CD14-positive monocyte (primary cell): ENCODE measurements around the gene ATP2B1. TPM values are rescaled to one million over a fixed set of nuclear protein-coding genes. Genes with fewer than 3 reads are reported as not detected.

Experiments
- DNase-seq, 3 donors: peaks; one replicate each; pipeline ENCODE4 v3.0.0-alpha.2; 2011 to 2022
- H2AFZ ChIP-seq: 2 replicates; pipeline ENCODE4 v1.6.0; 2012; ENCODE audit warnings: mild to moderate bottlenecking, low read depth, low read length, inconsistent platforms; ENCODE audit not compliant: insufficient read depth, poor library complexity, severe bottlenecking
- H3K27ac ChIP-seq, 2 donors: 1 replicate in 1 of 2; 2 replicates in 1 of 2; pipeline ENCODE4 v1.5.1; 2012 to 2013; ENCODE audit warnings: low read length in 2 of 2, control low read depth in 1 of 2, inconsistent platforms in 1 of 2, low read depth in 1 of 2, mild to moderate bottlenecking in 1 of 2
- H3K27me3 ChIP-seq, 2 donors: one replicate each; pipeline versions ENCODE4 v1.6.0 to v1.6.1; 2011 to 2013; ENCODE audit warnings: low read length in 2 of 2; ENCODE audit not compliant: control insufficient read depth in 2 of 2, insufficient read depth in 2 of 2
- H3K36me3 ChIP-seq, 2 donors: replicated peaks in 1 of 2; 1 replicate in 1 of 2; 2 replicates in 1 of 2; pipeline versions ENCODE4 v1.5.1 to v1.6.1; 2012 to 2013; ENCODE audit warnings: low read length in 2 of 2, control low read depth in 1 of 2, inconsistent platforms in 1 of 2, mild to moderate bottlenecking in 1 of 2; ENCODE audit not compliant: insufficient read depth in 2 of 2, control insufficient read depth in 1 of 2
- H3K4me1 ChIP-seq, 2 donors: 1 replicate in 1 of 2; 2 replicates in 1 of 2; pipeline versions ENCODE4 v1.5.1 to v1.6.1; 2012 to 2013; ENCODE audit warnings: low read length in 2 of 2, control low read depth in 1 of 2, inconsistent platforms in 1 of 2, mild to moderate bottlenecking in 1 of 2, moderate library complexity in 1 of 2; ENCODE audit not compliant: insufficient read depth in 2 of 2, control insufficient read depth in 1 of 2
- H3K4me2 ChIP-seq: replicated peaks from 2 replicates; pipeline ENCODE3; 2012; ENCODE audit warnings: low read length, moderate library complexity, mild to moderate bottlenecking; ENCODE audit not compliant: poor library complexity, severe bottlenecking; ENCODE audit errors: extremely low read depth
- H3K4me3 ChIP-seq, 3 experiments: fragments of 200-600 bp in 1 of 3; sonication (generic) in 1 of 3; replicated peaks in 1 of 3; 1 replicate in 2 of 3; 2 replicates in 1 of 3; pipeline ENCODE4 v1.5.1; 2011 to 2013; ENCODE audit warnings: low read length in 3 of 3, mild to moderate bottlenecking in 3 of 3, control low read depth in 2 of 3, low read depth in 2 of 3, inconsistent platforms in 1 of 3, moderate library complexity in 1 of 3
- H3K79me2 ChIP-seq: 2 replicates; pipeline ENCODE4 v1.6.0; 2012; ENCODE audit warnings: mild to moderate bottlenecking, control low read depth, inconsistent platforms, low read length, moderate library complexity; ENCODE audit not compliant: insufficient read depth
- H3K9ac ChIP-seq: 2 replicates; pipeline ENCODE4 v1.6.0; 2017; ENCODE audit warnings: low read length, mild to moderate bottlenecking; ENCODE audit not compliant: insufficient read depth, poor library complexity, severe bottlenecking
- H3K9me3 ChIP-seq, 2 donors: replicated peaks in 1 of 2; 1 replicate in 1 of 2; 2 replicates in 1 of 2; pipeline versions ENCODE4 v1.5.1 to v1.6.1; 2012 to 2013; ENCODE audit warnings: low read length in 2 of 2, control low read depth in 1 of 2; ENCODE audit not compliant: control insufficient read depth in 1 of 2, insufficient read depth in 1 of 2
- H4K20me1 ChIP-seq: 2 replicates; pipeline ENCODE4 v1.6.0; 2012; ENCODE audit warnings: mild to moderate bottlenecking, low read length, control low read depth, moderate library complexity; ENCODE audit not compliant: insufficient read depth
- H3K27ac Mint-ChIP-seq, 7 donors: one replicate each; pipeline ENCODE4 v1.8.0; 2020; ENCODE audit warnings: mild to moderate bottlenecking in 7 of 7, mixed read lengths in 7 of 7, moderate library complexity in 6 of 7, inconsistent platforms in 2 of 7
- H3K27me3 Mint-ChIP-seq, 3 donors: one replicate each; pipeline ENCODE4 v1.8.0; 2021 to 2022; ENCODE audit warnings: low read depth in 3 of 3, mild to moderate bottlenecking in 3 of 3, mixed read lengths in 3 of 3, moderate library complexity in 3 of 3, inconsistent platforms in 1 of 3
- H3K36me3 Mint-ChIP-seq, 2 donors: one replicate each; pipeline ENCODE4 v1.8.0; 2020; ENCODE audit warnings: mixed read lengths in 2 of 2, inconsistent platforms in 1 of 2, mild to moderate bottlenecking in 1 of 2
- H3K4me1 Mint-ChIP-seq: one replicate; pipeline ENCODE4 v1.8.0; 2020; ENCODE audit warnings: mild to moderate bottlenecking, mixed read lengths
- H3K4me3 Mint-ChIP-seq, 2 donors: one replicate each; pipeline ENCODE4 v1.8.0; 2020; ENCODE audit warnings: mild to moderate bottlenecking in 2 of 2, mixed read lengths in 2 of 2, moderate library complexity in 1 of 2
- H3K9me3 Mint-ChIP-seq, 7 donors: one replicate each; pipeline ENCODE4 v1.8.0; 2020 to 2022; ENCODE audit warnings: mixed read lengths in 7 of 7, mild to moderate bottlenecking in 6 of 7, moderate library complexity in 6 of 7, inconsistent platforms in 2 of 7
- CTCF ChIP-seq: fragments of 200-600 bp; IDR thresholded peaks from one replicate; pipeline ENCODE4 v1.8.0; 2022; ENCODE audit warnings: antibody characterized with exemption, mild to moderate bottlenecking
- WGBS: methylation state at CpG from one replicate; pipeline ENCODE4 v1.1.5; 2013; ENCODE audit warnings: missing lambda C conversion rate; ENCODE audit not compliant: insufficient coverage; 5-methylcytosine and 5-hydroxymethylcytosine counted together
- intact Hi-C, 2 donors: fragments of 100-400 bp; cut with micrococcal nuclease; formaldehyde crosslinking; loops; one replicate each; pipeline versions ENCODE4 v1.15.0 to v1.15.1; 2023
- polyA plus RNA-seq, 3 donors: library from polyadenylated mRNA; depleted of rRNA in 1 of 3; unstranded in 2 of 3; stranded (reverse) in 1 of 3; fragments of 300-500 nt in 2 of 3; fragments of >200 nt in 1 of 3; fragmentation: Illumina TruSeq in 2 of 3; gene quantifications; 1 replicate in 2 of 3; 2 replicates in 1 of 3; pipeline ENCODE4 v1.2.3, GENCODE V29; 2012 to 2021

Gene ATP2B1
- polyA plus RNA-seq, 3 donors: 35.9 to 59.3 (median 53.9) TPM

GRCh38 chr12:89671469-89671868 lies 37.2 kb downstream of the ATP2B1 start:
- no peak overlapping the region for H3K4me3 Mint-ChIP-seq
- Histone ChIP-seq H3K9ac (no peak overlapping the region), H2AFZ (no peak overlapping the region), H3K9me3 (no peaks in the 10 kb centered on the region), H3K4me3 (no peak overlapping the region), H4K20me1 (peaks cover 100% of the 10 kb centered on the region), H3K79me2 (peaks cover 79% of the 10 kb centered on the region), H3K36me3 (no peaks in the 10 kb centered on the region), H3K27ac (no peak overlapping the region), H3K4me1 (no peaks in the 10 kb centered on the region), H3K27me3 (no peaks in the 10 kb centered on the region), H3K4me2 (no peak overlapping the region)
- no CpG with 5 or more reads among the region's 4 CpGs for WGBS
- H3K9me3 Mint-ChIP-seq: no peaks in the 10 kb centered on the region
- TF ChIP-seq CTCF: no peak
- no peak for DNase-seq
- intact Hi-C loops: no loop called here
- peaks cover 38 to 52% of the 10 kb centered on the region in 2 donors for H3K36me3 Mint-ChIP-seq
- peaks cover 24% of the 10 kb centered on the region for H3K4me1 Mint-ChIP-seq
- peaks cover 0 to 2% (median 1%) of the 10 kb centered on the region in 3 donors for H3K27me3 Mint-ChIP-seq
- no peak overlapping the region for H3K27ac Mint-ChIP-seq

DNA sequence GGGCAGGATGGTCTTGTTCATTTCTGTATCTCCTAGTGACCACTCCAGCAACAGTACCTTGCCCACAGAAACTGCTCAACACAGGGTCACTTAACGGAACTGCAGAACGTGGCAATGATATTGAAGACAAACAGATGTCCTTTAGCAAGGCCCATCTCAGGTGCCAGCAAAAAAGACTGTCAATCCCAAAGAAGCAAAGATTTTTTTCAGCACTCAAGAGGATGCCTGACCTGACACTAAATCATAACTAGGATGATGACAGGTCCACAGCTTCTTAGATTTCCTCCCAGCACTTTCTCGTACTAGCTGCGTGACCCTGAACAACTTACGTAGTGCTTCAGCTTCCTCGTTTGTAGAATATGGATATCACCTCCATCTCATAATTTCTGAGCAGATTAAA lies 39.4 kb downstream of the ATP2B1 start:
- Histone ChIP-seq H3K79me2 (peaks cover 73% of the 10 kb centered on the region), H3K4me3 (no peak overlapping the region), H3K27ac (no peak overlapping the region), H3K27me3 (no peaks in the 10 kb centered on the region), H4K20me1 (peaks cover 100% of the 10 kb centered on the region), H3K9ac (no peak overlapping the region), H3K4me1 (peaks cover 2 to 4% of the 10 kb centered on the region in 2 donors), H2AFZ (no peak overlapping the region), H3K9me3 (no peaks in the 10 kb centered on the region), H3K36me3 (no peaks in the 10 kb centered on the region), H3K4me2 (no peak overlapping the region)
- Mint-ChIP-seq H3K27me3 (peaks cover 0 to 2% (median 1%) of the 10 kb centered on the region in 3 donors), H3K36me3 (peaks cover 36 to 53% of the 10 kb centered on the region in 2 donors), H3K4me3 (no peak overlapping the region), H3K4me1 (peaks cover 31% of the 10 kb centered on the region), H3K27ac (no peak overlapping the region), H3K9me3 (no peaks in the 10 kb centered on the region)
- intact Hi-C loops: no loop called here
- WGBS: 100% methylated on average over 2 of the region's 6 CpGs
- no peak for DNase-seq
- no peak for TF ChIP-seq CTCF
